C4-2B (cell line): ENCODE measurements around the gene CENPQ.

Source experiments
- ZFX ChIP-seq: fragments of 450-650 bp; IDR thresholded peaks from 2 replicates; pipeline ENCODE4 v1.6.1; 2017
- TF ChIP-seq, protein P1 (sequence below): fragments of 450-650 bp; conservative IDR thresholded peaks from 2 replicates; pipeline ENCODE4 v1.5.1; 2017; ENCODE audit warnings: mild to moderate bottlenecking

DNA sequence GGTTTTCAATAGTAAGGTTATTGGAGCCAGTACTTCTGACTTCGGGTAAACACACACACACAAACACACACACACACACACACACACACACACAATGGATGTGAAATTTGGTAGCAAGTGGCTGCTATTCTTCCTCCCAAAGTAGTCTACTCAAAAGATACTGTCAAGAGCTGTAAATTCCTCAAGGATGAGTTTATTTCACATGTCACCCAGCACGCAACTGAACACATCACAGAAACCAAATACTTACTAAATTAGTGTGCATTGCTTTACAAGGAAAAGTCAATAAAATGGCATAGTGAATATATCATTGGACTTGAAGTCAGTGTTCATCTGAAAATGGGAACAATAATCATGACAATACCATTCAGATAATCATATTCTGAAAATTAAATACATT, 33.0 kb upstream of the CENPQ start:
- TF ChIP-seq, protein P1, sequence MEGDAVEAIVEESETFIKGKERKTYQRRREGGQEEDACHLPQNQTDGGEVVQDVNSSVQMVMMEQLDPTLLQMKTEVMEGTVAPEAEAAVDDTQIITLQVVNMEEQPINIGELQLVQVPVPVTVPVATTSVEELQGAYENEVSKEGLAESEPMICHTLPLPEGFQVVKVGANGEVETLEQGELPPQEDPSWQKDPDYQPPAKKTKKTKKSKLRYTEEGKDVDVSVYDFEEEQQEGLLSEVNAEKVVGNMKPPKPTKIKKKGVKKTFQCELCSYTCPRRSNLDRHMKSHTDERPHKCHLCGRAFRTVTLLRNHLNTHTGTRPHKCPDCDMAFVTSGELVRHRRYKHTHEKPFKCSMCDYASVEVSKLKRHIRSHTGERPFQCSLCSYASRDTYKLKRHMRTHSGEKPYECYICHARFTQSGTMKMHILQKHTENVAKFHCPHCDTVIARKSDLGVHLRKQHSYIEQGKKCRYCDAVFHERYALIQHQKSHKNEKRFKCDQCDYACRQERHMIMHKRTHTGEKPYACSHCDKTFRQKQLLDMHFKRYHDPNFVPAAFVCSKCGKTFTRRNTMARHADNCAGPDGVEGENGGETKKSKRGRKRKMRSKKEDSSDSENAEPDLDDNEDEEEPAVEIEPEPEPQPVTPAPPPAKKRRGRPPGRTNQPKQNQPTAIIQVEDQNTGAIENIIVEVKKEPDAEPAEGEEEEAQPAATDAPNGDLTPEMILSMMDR = no peak
- no peak for TF ChIP-seq ZFX
